GM23248 (cell line): ENCODE measurements around the gene TENM4.

ENCODE experiments used
- EZH2 ChIP-seq: fragments of 200-600 bp; sonication (generic); IDR thresholded peaks from 2 replicates; pipeline ENCODE4 v1.6.1; 2018; ENCODE audit warnings: antibody characterized with exemption, mild to moderate bottlenecking; ENCODE audit not compliant: insufficient read depth, poor library complexity, severe bottlenecking
- EZH2phosphoT487 ChIP-seq: fragments of 200-600 bp; sonication (generic); IDR thresholded peaks from 2 replicates; pipeline ENCODE4 v1.6.1; 2018; ENCODE audit warnings: antibody characterized with exemption, moderate library complexity, mild to moderate bottlenecking, low read depth; ENCODE audit not compliant: insufficient read depth

DNA sequence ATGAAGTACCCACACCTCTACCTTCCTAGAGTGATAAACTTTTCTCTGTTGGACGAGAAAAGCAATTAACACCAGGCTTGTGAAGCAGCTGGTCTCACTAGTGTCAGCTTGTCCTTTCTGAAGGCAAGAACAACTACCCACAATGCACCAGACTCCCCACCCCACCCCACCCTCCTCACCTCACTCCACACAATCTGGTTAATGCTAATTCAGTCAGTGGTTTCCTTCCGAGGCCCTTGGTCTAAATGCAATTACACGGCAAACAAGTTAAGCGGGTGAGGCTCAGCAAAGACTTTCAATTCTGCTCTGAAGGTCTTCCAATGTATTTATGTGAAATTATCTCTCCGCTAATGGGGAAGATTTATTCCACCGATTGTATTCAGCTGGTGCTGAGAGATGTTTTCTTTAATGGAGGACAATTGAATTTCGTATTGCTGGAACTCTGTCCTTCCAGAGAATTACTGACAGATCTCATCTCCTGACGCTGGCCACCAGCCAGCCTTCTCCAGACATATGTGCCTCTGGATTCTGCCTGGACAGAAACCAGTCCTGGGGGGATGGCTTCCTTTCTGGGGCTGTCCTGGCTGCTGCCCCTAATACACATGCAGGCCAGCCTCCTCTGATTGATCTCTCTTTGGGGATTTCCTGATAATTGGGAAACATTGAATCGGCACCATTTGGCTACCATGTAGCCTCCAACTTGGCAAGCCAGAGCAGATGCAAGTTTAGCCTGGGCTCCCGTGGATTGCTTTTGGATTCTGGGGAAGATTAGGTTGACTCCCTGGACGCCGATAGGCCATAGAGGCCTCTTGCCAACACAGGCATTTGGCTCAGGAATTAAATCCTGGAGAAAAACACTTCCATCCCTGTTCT is 700.4 kb downstream of the TENM4 start:
- TF ChIP-seq EZH2 (no peak), EZH2phosphoT487 (no peak)
